ENCODE data around the gene ARRB1. TPM values are rescaled to one million over a fixed set of nuclear protein-coding genes. Genes with fewer than 3 reads are reported as not detected.

The ARRB1 gene
- total RNA-seq, 2 donors from 2014 or later, result 41.7 to 128 TPM

DNA sequence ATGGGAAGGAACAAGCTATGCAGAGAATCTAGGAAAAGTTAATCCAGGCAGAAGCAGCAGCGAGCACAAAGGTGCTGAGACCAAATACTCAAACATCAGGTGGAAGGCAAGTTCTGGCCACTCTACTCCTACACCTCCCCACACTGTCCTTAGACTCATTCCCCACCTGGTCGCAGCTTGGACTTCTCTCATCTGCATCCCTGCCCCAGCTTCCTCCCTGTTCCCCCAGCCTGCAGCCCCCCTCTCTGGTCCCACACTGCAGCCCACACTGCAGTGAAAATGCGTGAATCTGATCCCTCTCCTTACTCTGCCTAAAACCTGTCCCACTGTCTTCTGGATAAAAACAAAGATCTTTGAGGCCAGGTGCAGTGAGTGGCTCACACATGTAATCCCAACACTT lies 101.8 kb downstream of the ARRB1 start:
- Histone ChIP-seq H3K36me3 (ENCODE audit: control insufficient read depth, insufficient read depth, low read length) (no peaks in the 10 kb centered on the region), H3K9me3 (ENCODE audit: control insufficient read depth, low read length) (peaks cover 16% of the 10 kb centered on the region), H3K4me3 (ENCODE audit: low read length) (no peak overlapping the region), H3K27ac (ENCODE audit: low read depth, low read length) (no peak overlapping the region), H3K27me3 (ENCODE audit: control insufficient read depth, insufficient read depth, low read length, poor library complexity, severe bottlenecking) (peaks cover 15% of the 10 kb centered on the region), H3K9ac (ENCODE audit: extremely low read depth, low read length, poor library complexity, severe bottlenecking) (no peak overlapping the region), H3K4me1 (ENCODE audit: control insufficient read depth, insufficient read depth, low read length) (no peaks in the 10 kb centered on the region)
- peaks cover 58% of the 10 kb centered on the region for H3K27me3 Mint-ChIP-seq (ENCODE audit: insufficient read depth)
- no peaks in the 10 kb centered on the region for H3K36me3 Mint-ChIP-seq (ENCODE audit: low read depth)
- WGBS, 2 experiments (ENCODE audit: insufficient coverage in 1 of 2, insufficient read length in 1 of 2), result 65% methylated on average over 3 of the region's 3 CpGs; no CpG with 5 or more reads in 1 of the 2 experiments
- peaks cover 16% of the 10 kb centered on the region for H3K9me3 Mint-ChIP-seq
- no peak overlapping the region for H3K4me3 Mint-ChIP-seq
- TF ChIP-seq, protein P1, sequence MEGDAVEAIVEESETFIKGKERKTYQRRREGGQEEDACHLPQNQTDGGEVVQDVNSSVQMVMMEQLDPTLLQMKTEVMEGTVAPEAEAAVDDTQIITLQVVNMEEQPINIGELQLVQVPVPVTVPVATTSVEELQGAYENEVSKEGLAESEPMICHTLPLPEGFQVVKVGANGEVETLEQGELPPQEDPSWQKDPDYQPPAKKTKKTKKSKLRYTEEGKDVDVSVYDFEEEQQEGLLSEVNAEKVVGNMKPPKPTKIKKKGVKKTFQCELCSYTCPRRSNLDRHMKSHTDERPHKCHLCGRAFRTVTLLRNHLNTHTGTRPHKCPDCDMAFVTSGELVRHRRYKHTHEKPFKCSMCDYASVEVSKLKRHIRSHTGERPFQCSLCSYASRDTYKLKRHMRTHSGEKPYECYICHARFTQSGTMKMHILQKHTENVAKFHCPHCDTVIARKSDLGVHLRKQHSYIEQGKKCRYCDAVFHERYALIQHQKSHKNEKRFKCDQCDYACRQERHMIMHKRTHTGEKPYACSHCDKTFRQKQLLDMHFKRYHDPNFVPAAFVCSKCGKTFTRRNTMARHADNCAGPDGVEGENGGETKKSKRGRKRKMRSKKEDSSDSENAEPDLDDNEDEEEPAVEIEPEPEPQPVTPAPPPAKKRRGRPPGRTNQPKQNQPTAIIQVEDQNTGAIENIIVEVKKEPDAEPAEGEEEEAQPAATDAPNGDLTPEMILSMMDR (conservative IDR thresholded peaks at IDR 0.05), result no peak
- H3K27ac Mint-ChIP-seq, result no peak overlapping the region
- no peaks in the 10 kb centered on the region for H3K4me1 Mint-ChIP-seq
- peak; percentile 48 for DNase-seq

GRCh38 chr11:75248924-75249256 lies 102.6 kb downstream of the ARRB1 start:
- no peaks in the 10 kb centered on the region for H3K4me1 ChIP-seq (ENCODE audit: control insufficient read depth, insufficient read depth, low read length)
- Mint-ChIP-seq H3K27me3 (ENCODE audit: insufficient read depth) (peaks cover 62% of the 10 kb centered on the region), H3K36me3 (ENCODE audit: low read depth) (no peaks in the 10 kb centered on the region), H3K9me3 (peaks cover 13% of the 10 kb centered on the region), H3K4me3 (no peak overlapping the region), H3K4me1 (no peaks in the 10 kb centered on the region), H3K27ac (no peak overlapping the region)
- peaks cover 23% of the 10 kb centered on the region for H3K27me3 ChIP-seq (ENCODE audit: control insufficient read depth, insufficient read depth, low read length, poor library complexity, severe bottlenecking)
- H3K36me3 ChIP-seq (ENCODE audit: control insufficient read depth, insufficient read depth, low read length), result no peaks in the 10 kb centered on the region
- no peak overlapping the region for H3K9ac ChIP-seq (ENCODE audit: extremely low read depth, low read length, poor library complexity, severe bottlenecking)
- peaks cover 16% of the 10 kb centered on the region for H3K9me3 ChIP-seq (ENCODE audit: control insufficient read depth, low read length)
- H3K27ac ChIP-seq (ENCODE audit: low read depth, low read length), result no peak overlapping the region
- no peak overlapping the region for H3K4me3 ChIP-seq (ENCODE audit: low read length)
- TF ChIP-seq, protein P1 (conservative IDR thresholded peaks at IDR 0.05), result no peak
- WGBS, 2 experiments (ENCODE audit: insufficient coverage in 1 of 2, insufficient read length in 1 of 2), result 42 to 50% methylated on average over 10 to 11 of the region's 11 CpGs
- DNase-seq, result no peak

GRCh38 chr11:75246671-75247350 lies 104.7 kb downstream of the ARRB1 start:
- H3K9me3 Mint-ChIP-seq, result no peaks in the 10 kb centered on the region
- H3K36me3 Mint-ChIP-seq (ENCODE audit: low read depth), result no peaks in the 10 kb centered on the region
- Histone ChIP-seq H3K36me3 (ENCODE audit: control insufficient read depth, insufficient read depth, low read length) (no peaks in the 10 kb centered on the region), H3K9me3 (ENCODE audit: control insufficient read depth, low read length) (no peaks in the 10 kb centered on the region), H3K4me3 (ENCODE audit: low read length) (no peak overlapping the region), H3K27me3 (ENCODE audit: control insufficient read depth, insufficient read depth, low read length, poor library complexity, severe bottlenecking) (peaks cover 44% of the 10 kb centered on the region), H3K9ac (ENCODE audit: extremely low read depth, low read length, poor library complexity, severe bottlenecking) (no peak overlapping the region), H3K27ac (ENCODE audit: low read depth, low read length) (no peak overlapping the region), H3K4me1 (ENCODE audit: control insufficient read depth, insufficient read depth, low read length) (peaks cover 4% of the 10 kb centered on the region)
- H3K4me3 Mint-ChIP-seq, result no peak overlapping the region
- peaks cover 63% of the 10 kb centered on the region for H3K27me3 Mint-ChIP-seq (ENCODE audit: insufficient read depth)
- TF ChIP-seq, protein P1 (conservative IDR thresholded peaks at IDR 0.05), result no peak
- peaks cover 4% of the 10 kb centered on the region for H3K4me1 Mint-ChIP-seq
- DNase-seq, result peak; percentile 33
- WGBS, 2 experiments (ENCODE audit: insufficient coverage in 1 of 2, insufficient read length in 1 of 2), result 89 to 94% methylated on average over 8 to 11 of the region's 11 CpGs
- no peak overlapping the region for H3K27ac Mint-ChIP-seq

Measured in endodermal cell (in vitro differentiated cells).